GM10266 (cell line): Measurements from ENCODE around the gene MEP1B.

Source experiments
- DNase-seq: peaks from one replicate; pipeline ENCODE4 v3.0.0; 2012; ENCODE audit errors: extremely low spot score
- TF ChIP-seq, protein P1 (sequence below): IDR thresholded peaks from 2 replicates; pipeline ENCODE4 v1.5.1; 2012; ENCODE audit warnings: mild to moderate bottlenecking, low read depth; ENCODE audit not compliant: control insufficient read depth, insufficient read depth; ENCODE audit errors: missing control alignments

MEP1B gene

DNA sequence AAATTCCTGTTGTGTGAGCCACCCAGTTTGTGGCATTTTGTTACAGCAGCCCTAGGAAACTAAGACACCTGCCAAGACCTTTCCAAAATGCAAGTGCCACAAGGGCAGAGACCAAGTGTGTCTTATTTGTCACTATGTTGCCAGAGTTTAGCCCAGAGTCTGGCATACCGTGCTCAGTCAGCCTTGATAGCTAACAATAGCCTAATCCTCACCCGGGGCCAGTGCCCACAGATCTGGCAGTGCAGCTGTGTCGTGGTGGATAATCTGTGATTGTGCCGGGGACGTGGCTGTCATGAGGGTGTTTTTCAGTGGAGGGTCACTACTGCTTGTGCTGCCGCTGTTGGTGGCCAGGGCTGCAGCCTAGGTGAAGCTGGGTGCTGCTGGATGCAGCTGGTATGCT, 53.5 kb downstream of the MEP1B start:
- DNase-seq: no peak
- TF ChIP-seq, protein P1, sequence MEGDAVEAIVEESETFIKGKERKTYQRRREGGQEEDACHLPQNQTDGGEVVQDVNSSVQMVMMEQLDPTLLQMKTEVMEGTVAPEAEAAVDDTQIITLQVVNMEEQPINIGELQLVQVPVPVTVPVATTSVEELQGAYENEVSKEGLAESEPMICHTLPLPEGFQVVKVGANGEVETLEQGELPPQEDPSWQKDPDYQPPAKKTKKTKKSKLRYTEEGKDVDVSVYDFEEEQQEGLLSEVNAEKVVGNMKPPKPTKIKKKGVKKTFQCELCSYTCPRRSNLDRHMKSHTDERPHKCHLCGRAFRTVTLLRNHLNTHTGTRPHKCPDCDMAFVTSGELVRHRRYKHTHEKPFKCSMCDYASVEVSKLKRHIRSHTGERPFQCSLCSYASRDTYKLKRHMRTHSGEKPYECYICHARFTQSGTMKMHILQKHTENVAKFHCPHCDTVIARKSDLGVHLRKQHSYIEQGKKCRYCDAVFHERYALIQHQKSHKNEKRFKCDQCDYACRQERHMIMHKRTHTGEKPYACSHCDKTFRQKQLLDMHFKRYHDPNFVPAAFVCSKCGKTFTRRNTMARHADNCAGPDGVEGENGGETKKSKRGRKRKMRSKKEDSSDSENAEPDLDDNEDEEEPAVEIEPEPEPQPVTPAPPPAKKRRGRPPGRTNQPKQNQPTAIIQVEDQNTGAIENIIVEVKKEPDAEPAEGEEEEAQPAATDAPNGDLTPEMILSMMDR: no peak

DNA sequence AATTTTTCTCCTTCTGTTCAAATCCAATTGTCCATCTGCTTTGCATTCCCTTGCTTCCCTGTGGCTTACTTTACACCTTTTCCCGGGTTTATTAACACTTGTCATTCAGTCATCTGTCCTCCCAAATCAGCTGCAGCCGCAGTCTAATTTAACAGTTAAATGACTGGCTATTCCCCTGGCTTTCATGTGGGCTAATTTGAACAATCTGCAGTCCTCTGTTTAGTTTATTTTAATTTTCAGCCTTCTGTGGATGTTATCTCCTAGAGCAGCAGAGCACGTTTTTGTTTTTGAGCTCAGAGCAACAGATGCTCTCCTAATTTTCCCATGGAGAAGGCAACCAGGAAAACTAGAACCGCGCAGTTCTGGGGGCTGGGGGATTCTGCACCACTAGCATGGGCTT, 55.0 kb downstream of the MEP1B start:
- TF ChIP-seq, protein P1: no peak
- DNase-seq: no peak

DNA sequence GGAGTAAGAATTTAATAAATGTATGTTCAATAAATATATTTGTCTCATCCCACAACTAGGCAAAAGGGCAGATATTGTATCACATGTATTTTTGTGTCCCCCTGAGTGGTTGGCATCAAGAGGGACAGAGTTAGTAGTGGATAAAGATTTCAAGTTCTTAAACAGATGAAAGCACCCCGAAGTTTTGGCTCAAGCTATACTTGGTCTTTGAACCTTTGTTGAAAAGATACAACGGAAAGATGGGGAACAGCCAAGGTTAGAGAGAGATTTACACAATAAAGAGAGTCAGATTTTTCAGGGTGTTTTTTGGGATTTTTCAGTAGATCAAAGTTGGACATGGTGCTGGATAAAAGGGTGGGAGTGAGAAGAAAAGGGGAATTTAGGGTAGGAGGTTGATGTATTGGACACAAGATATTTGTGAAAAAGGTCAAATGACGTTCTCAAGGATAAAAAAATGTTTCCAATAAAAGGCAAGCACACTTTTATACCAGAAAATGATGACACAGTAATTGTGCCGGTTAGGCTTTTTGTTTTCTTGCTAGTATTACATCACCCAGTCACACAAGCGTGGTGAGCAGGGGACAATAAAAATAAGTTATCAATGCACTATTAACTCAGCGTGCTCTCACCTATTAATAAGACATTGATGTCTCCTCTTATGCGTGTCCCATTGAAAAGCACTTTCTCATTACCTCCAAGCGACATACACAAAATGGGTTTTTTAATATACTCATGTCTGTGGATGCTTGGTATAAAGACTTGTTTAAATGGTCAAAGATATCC, 59.5 kb downstream of the MEP1B start:
- TF ChIP-seq, protein P1: no peak
- no peak for DNase-seq

DNA sequence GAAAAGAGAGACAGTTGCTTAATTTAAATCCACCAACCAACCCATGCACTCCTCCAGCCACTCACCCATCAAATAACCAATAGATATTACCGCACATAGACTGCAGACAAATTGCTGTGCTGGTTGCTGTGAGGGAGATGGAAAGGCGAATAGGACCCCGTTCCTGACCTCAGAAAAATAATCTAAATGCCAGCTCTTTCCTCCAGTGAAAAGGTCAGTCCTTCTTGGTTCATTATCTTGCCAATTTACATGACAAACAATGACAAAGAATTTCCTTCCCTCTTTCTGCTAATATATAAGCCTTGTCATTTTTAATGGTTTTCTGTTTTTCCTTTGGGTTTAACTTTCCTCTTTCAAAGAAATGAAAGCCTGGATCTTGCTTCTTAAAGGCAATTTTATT, 61.6 kb downstream of the MEP1B start:
- TF ChIP-seq, protein P1: no peak
- no peak for DNase-seq

DNA sequence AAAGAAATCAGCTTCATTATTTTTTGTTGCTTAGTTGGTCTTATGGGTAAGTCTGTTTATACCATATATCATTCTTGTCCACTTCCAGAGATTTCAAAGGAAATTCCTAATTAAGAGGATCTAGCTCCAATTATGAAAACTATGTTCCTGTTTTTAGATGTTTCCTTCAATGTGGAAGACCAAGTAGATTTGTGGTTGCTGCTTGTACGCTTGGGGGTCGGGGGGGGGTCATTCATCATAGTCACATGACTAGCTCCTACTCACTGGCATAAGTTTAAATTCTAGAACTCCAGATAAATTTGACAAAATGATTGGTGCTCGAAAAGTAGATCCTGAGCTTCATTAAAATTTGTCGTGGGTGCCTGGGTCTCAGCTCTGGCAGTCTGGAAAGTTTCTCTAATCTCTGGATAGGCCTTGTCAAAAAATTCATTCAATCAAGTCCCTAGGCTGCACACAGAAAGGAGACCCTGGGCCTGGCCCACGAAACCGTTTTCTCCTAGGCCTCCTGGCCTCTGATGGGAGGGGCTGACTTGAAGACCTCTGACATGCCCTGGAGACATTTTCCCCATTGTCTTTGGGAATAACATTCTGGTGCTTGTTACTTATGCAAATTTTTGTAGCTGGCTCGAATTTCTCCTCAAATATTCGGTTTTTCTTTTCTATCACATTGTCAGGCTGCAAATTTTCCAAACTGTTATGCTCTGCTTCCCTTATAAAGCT, 62.5 kb downstream of the MEP1B start:
- TF ChIP-seq, protein P1: no peak
- no peak for DNase-seq

DNA sequence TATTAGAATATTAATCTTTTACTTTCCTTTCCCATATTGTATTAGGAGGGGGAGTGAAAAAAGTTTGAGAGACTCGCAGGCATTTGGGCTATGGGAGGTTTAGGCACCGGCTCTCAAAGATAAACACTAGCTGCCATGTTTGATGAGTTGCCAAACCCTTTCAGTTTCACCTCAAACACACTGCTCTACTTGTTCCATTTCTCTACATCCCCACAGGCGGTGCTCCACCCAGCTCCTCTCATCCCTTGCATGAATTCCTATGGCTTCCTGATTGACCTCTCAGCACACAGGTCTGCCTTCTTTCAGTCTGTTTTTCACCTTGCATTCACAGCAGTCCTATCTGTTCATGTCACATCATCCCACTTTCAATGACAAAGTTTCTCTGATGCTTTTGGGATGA, 65.7 kb downstream of the MEP1B start:
- TF ChIP-seq, protein P1: no peak
- no peak for DNase-seq
